RWPE2 (cell line): ENCODE data around the gene FRAS1.

Experiments
- ATAC-seq: fragments of 200-7000 bp; cut with Tn5 transposase; 3 replicates; pipeline ENCODE4 v1.9.1; 2021; ENCODE audit warnings: low read depth
- DNase-seq: peaks from one replicate; pipeline ENCODE4 v3.0.0-alpha.2; 2020; ENCODE audit warnings: low spot score
- H3K27ac ChIP-seq: fragments of 450-650 bp; 2 replicates; pipeline ENCODE4 v1.5.1; 2017; ENCODE audit warnings: mild to moderate bottlenecking; ENCODE audit not compliant: poor library complexity, severe bottlenecking
- H3K27me3 ChIP-seq: fragments of 250-450 bp; sonication (Bioruptor Pico); 2 replicates; pipeline ENCODE4 v1.5.1; 2021; ENCODE audit warnings: mild to moderate bottlenecking, moderate library complexity; ENCODE audit not compliant: insufficient read depth, poor library complexity, severe bottlenecking
- H3K36me3 ChIP-seq: fragments of 250-450 bp; sonication (Bioruptor Pico); 2 replicates; pipeline ENCODE4 v1.5.1; 2020; ENCODE audit warnings: low read depth, mild to moderate bottlenecking, moderate library complexity
- H3K4me1 ChIP-seq: fragments of 250-450 bp; sonication (Bioruptor Pico); 2 replicates; pipeline ENCODE4 v1.5.1; 2021; ENCODE audit warnings: mild to moderate bottlenecking, moderate library complexity; ENCODE audit not compliant: insufficient read depth, poor library complexity, severe bottlenecking
- H3K4me3 ChIP-seq: fragments of 250-450 bp; sonication (Bioruptor Pico); 2 replicates; pipeline ENCODE4 v1.5.1; 2021; ENCODE audit warnings: mild to moderate bottlenecking, moderate library complexity; ENCODE audit not compliant: severe bottlenecking
- H3K9me3 ChIP-seq: fragments of 250-450 bp; sonication (Bioruptor Pico); 2 replicates; pipeline ENCODE4 v1.5.1; 2021; ENCODE audit warnings: mild to moderate bottlenecking, moderate library complexity; ENCODE audit not compliant: severe bottlenecking
- CTCF ChIP-seq: fragments of 450-650 bp; IDR thresholded peaks from one replicate; pipeline ENCODE4 v1.5.1; 2017; ENCODE audit warnings: mild to moderate bottlenecking, moderate library complexity; ENCODE audit not compliant: poor library complexity, severe bottlenecking

The FRAS1 gene

GRCh38 chr4:78533854-78534253, 476.7 kb downstream of the FRAS1 start:
- Histone ChIP-seq H3K27me3 (no peaks in the 10 kb centered on the region), H3K27ac (peak overlapping the region; percentile 71), H3K9me3 (no peaks in the 10 kb centered on the region), H3K4me1 (peaks cover 27% of the 10 kb centered on the region), H3K36me3 (no peaks in the 10 kb centered on the region), H3K4me3 (no peak overlapping the region)
- ATAC-seq (no peak), DNase-seq (no peak)
- TF ChIP-seq CTCF: no peak

- no peaks in the 10 kb centered on the region for H3K27me3 ChIP-seq
- TF ChIP-seq CTCF: no peak
- peak; percentile 72 for ATAC-seq
- peaks cover 26% of the 10 kb centered on the region for H3K4me1 ChIP-seq
- no peaks in the 10 kb centered on the region for H3K9me3 ChIP-seq
- H3K4me3 ChIP-seq: no peak overlapping the region
- H3K36me3 ChIP-seq: no peaks in the 10 kb centered on the region
- peak overlapping the region; percentile 71 for H3K27ac ChIP-seq
- no peak for DNase-seq
These were observed 477.3 kb downstream of the FRAS1 start for GRCh38 chr4:78534286-78534955.

DNA sequence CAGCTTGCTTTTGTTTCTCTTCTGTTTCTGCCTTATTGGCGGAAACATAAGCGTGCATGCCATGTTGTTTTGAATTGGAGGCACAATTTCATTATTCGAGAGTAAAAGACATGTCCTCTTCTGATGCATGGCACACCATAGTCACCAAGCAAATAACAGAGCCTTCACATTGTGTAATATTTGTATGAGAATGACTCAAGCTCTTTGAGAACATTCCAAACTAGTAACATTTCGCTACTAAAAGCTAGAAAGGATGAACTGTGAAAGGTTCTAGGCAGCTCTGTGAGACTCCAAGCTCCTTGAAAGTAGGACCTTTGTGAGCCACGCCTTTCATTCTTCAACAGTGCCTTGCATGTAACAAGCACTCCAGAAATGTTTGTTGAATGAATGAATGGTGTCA, 485.2 kb downstream of the FRAS1 start:
- no peak for DNase-seq
- peaks cover 38% of the 10 kb centered on the region for H3K4me1 ChIP-seq
- no peak for TF ChIP-seq CTCF
- H3K4me3 ChIP-seq: no peak overlapping the region
- H3K27me3 ChIP-seq: no peaks in the 10 kb centered on the region
- peak; percentile 68 for ATAC-seq
- peak overlapping the region; percentile 54 for H3K27ac ChIP-seq
- no peaks in the 10 kb centered on the region for H3K36me3 ChIP-seq
- H3K9me3 ChIP-seq: no peaks in the 10 kb centered on the region

DNA sequence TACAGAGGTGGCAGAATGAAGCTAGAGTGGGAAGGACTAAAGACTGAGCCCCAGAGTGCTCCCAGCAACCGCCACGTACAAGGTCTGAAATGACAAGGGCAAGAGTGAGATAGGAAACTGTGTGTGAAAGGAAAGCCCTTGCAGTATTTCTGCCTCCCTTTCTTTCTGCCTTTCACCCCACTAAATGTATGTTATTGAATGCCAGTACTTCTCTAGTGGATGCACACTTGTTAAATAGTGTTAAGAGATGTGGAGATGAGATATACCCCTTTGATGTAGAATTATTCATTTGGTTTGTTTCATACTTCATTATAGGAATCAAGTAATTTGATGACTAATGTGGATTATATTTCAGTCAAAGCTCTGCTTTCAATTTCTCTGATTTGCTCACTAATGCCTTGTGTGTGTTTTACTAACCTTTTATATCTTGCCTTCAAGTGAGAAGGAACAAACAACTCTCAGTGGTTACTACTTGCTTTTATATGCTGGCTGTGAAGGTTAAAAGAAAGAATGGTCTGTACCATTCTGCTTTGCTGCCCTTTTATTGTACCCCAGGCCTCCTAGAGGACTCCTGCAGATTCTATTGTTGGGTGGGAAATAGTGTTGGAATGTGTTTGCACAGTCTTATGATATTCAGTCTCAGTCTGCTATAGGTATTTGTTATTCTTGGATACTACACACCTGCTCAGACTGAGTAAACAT, 486.5 kb downstream of the FRAS1 start:
- TF ChIP-seq CTCF: no peak
- peak overlapping the region; percentile 54 for H3K27ac ChIP-seq
- no peaks in the 10 kb centered on the region for H3K36me3 ChIP-seq
- peaks cover 38% of the 10 kb centered on the region for H3K4me1 ChIP-seq
- H3K9me3 ChIP-seq: no peaks in the 10 kb centered on the region
- DNase-seq: no peak
- no peaks in the 10 kb centered on the region for H3K27me3 ChIP-seq
- no peak overlapping the region for H3K4me3 ChIP-seq
- peak; percentile 69 for ATAC-seq

- Histone ChIP-seq H3K27ac (peak overlapping the region; percentile 46), H3K27me3 (no peaks in the 10 kb centered on the region), H3K4me3 (no peak overlapping the region), H3K9me3 (no peaks in the 10 kb centered on the region), H3K36me3 (no peaks in the 10 kb centered on the region), H3K4me1 (peaks cover 38% of the 10 kb centered on the region)
- no peak for TF ChIP-seq CTCF
- ATAC-seq (no peak), DNase-seq (no peak)
These were observed 487.6 kb downstream of the FRAS1 start for GRCh38 chr4:78544678-78545077.
